ENCODE results near the gene NLGN1.

GRCh38 chr3:174162550-174162949 lies 765.0 kb downstream of the NLGN1 start:
- TF ChIP-seq CTCF (IDR thresholded peaks at IDR 0.05) (no peak), POLR2A (IDR thresholded peaks at IDR 0.05) (no peak)

All from heart left ventricle (tissue), 13 donors.